GM10847 (cell line): ENCODE measurements around the gene DACT3.

Source experiments
- POLR2A ChIP-seq: IDR thresholded peaks from 2 replicates; pipeline ENCODE4 v1.6.1; 2011; ENCODE audit not compliant: insufficient read length; ENCODE audit errors: extremely low read depth

The DACT3 gene

DNA sequence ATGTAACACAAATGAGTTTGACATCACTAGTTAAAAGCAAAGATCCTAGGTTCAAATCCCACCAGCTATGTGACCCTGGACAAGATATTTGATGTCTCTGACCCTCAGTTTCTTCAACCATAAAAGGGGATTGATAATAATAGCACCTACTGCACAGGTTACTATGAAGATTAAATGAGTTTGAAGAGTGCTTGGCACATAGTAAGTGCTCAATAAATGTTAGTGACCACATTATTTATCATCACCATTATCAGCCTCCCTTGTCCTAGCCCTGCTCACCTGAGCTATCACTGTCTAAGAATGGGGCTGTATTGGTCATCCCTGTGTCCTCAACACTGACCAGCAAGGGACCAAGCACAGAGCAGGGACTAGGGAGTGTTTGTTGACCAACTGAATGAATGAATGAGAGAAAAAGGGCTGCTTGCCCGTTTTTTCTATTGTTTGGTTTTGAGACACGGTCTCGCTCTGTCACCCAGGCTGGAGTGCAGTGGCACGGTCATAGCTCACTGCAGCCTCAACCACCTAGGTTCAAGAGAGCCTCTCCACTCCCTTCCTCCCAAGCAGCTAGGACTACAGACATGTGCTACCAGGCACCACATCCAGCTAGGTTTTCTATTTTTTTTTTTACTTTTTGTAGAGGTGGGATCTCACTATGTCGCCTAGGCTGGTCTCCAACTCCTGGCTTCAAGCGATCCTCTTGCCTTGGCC, 26.6 kb upstream of the DACT3 start:
- TF ChIP-seq POLR2A: no peak

DNA sequence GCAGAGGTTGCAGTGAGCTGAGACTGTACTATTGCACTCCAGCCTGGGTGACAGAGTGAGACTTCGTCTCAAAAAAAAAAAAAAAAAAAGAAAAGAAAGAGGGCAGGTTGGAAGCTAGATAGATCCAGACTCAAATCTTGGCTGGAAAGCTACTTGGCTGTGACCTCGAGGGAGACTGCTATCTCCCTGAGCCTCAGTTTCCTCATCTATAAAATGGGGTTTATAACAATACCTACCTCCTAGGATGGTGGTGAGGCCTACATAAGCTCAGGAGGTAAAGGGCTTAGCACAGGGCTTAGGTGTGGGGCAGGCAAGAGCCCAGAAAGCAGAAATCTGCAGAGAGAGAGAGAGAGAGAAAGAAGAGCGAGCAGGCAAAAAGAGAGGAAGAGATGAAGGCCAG, 24.2 kb upstream of the DACT3 start:
- TF ChIP-seq POLR2A: no peak

DNA sequence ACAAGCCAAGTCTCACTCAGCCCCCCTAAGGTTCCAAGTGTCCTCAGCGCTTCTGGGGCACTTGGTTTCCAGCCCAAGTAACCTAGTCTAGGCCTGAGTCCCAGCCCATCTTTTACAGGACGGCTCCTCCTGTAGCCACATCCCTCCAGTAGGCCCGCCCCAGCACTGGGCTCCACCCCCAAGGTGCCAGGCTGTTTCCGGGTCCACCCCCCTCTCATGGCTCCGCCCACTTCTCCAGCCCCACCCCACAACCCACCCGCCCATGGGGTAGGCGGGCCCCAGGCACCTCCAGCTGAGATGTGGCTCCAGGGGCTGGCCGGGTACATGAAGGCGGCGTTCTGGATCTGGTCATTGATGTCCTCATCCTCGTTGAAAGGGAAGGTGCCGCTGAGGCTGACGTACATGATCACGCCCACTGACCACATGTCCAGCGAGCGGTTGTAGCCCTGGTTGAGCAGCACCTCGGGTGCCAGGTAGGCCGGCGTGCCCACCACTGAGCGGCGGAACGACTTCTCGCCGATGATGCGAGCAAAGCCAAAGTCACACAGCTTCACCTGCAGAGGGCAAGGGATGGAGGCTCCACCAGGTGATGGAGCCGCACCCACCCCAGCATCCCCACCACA, 17.2 kb upstream of the DACT3 start:
- TF ChIP-seq POLR2A: no peak

DNA sequence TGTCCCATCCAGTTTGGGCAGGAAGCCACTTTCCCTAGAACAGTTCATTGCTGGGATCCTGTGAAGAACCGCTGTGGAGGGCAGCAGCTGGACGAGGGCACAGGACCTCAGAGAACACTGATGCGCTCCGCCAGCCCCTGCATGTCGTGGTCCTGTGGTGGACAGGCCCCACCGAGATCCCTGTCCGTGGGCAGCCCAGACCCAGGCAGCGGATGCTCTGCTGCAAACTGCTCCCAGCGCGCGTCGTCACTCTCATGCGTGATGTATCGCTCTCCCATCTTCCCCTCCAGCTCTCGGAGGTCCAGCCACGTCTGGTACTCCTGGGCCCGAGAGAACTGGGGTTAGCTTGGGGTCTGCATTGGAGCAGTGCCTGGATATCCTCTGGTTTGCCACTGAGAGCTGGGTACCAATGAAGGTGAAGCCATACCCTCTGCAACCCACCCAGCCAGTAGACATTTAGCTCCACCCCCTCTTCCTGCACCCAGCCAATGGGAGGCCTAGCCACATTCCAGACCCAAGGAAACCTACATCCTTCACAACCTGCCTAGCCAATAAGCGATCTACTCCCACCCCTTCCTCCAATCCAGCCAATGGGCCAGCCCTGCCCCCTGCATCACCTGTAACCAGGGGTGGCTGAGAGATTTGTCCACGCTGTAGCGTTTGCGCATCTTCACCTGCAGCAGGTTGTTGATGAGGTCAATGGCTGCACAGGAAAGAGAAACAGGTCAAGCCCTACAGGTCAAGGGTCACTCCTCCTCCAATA, 13.6 kb upstream of the DACT3 start:
- no peak for TF ChIP-seq POLR2A

DNA sequence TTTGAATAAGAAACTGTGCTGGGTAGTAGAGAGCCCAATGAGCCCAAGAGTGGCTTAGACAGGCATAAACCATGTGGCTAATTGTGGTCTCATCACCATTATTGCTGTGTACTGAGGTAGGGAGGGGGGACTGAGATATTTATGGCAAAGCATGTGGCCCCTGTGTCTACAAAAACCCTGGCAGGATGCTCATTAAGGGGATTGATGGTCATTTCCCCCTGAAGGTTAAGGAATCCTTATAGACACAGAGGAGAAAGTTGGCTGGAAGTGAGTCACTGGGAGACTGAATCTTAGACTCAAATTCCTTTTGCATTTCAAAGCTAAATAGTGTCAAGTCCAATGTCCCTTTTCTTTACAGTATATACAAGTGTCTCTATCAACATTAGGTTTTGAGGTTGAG, 9.8 kb upstream of the DACT3 start:
- no peak for TF ChIP-seq POLR2A

DNA sequence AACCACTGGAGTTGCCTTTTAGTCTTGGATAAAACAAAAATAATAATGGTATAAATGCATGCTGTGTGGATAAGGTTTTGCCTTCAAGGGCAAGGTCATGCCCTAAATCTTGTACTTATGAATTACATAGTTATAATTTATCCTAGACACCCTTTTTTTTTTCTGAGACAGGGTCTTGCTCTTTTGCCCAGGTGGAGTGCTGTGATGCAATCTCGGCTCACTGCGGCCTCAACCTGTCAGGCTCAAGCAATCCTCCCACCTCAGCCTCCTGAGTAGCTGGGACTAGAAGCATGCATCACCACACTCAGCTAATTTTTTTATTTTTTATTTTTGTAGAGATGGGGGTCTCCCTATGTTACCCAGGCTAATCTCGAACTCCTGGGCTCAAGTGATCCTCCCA, 7.7 kb upstream of the DACT3 start:
- no peak for TF ChIP-seq POLR2A

DNA sequence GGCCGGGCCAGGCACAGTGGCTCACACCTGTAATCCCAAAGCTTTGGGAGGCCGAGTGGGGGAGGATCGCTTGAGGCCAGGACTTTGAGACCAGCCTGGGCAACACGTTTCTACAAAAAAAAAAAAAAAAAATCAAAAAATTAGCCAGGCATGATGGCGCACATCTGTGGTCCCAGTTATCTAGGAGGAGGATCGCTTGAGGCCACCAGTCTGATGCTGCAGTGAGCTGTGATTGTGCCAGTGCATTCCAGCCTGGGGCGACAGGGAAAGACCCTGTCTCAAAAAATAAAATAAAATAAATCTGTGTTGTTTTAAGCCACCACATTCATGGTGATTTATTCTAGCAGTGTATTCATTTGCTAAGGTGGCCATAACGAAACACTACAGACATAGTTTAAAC, 4.1 kb upstream of the DACT3 start:
- no peak for TF ChIP-seq POLR2A

DNA sequence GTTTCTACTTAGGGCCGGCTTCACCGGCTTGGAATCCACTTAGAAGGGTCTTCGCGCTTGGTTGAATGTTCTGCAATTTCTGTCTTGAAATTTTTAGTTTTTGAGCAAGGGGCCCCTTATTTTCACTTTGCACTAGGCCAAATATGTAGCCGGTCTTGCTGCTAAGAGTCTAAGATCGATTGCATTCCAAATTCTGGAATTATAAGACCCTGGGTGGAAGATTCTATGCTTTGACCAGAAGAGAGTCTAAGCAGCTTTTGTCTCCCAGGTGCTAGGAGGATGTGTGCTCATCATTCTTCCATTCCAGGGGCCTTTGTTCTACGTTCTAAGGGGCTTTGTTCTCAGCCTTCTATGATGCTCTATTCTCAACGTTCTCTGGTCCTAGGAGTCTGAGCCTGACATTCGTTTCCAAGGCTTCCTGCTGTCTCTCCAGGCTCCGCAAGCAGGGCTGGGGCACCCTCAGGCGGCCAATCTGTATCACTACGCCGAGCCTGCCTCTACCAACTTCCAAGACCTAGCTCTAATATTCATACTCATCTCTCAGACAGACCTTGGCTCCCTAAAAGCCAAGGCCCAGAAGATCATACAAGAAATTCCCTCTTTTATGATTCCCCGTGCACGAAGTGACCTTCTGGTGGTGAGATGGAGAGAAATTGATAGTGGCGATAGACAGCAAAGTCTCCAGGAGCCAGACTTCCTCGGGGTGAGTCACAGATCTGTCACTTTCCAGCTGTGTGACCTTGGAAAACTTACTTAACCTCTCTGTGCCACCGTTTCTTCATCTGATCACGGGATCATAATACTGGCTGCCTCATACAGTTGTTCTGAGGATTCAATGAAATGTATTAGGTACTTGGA, 982 bp upstream of the DACT3 start:
- no peak for TF ChIP-seq POLR2A

DNA sequence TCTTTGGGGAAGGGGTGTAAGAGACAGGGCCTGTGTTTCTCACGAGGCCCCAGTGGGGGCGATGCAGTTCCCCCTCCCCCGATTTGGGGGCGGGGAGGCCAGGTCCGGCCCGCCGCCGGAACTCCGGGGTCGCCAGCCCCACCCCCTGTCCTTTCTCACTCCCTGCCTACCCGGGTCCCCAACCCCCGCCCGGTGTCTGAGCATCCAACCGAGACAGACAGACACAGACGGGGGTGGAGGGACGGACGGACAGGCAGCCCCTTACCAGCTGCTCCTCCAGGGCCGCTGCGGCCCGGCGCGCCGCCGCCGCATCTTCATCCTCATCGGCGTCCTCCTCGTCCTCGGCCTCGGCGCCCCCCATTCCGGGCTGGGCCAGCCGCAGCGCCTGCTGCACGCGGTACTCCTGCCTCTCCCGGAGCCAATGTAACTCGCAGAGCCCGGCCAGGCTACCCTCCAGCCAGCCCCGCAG, 397 bp downstream of the DACT3 start:
- no peak for TF ChIP-seq POLR2A

DNA sequence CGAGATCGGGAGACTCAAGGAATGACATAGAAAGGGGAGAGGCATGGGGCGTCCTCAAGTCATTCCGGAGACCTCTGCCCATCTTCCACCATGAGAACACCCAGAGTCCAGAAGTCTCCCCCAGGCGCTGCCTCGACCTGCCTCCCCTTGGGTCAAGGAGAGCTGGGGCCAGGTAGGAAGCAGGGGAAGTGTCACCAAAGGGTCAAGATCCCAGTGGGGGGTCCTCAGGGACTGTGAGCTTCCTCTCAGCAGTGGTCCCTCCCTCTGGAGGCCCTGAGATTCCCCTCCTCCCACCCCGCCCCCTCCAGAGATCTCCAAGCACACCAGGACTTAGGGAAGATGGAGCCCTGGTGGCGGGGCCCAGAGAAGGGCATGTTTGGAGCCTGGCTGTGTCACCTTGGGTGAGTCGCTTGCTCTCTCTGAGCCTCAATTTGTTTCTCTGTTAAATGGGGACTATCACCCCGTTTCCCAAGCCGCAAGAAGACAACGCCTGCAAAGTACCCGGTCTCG, 919 bp downstream of the DACT3 start:
- TF ChIP-seq POLR2A: no peak

DNA sequence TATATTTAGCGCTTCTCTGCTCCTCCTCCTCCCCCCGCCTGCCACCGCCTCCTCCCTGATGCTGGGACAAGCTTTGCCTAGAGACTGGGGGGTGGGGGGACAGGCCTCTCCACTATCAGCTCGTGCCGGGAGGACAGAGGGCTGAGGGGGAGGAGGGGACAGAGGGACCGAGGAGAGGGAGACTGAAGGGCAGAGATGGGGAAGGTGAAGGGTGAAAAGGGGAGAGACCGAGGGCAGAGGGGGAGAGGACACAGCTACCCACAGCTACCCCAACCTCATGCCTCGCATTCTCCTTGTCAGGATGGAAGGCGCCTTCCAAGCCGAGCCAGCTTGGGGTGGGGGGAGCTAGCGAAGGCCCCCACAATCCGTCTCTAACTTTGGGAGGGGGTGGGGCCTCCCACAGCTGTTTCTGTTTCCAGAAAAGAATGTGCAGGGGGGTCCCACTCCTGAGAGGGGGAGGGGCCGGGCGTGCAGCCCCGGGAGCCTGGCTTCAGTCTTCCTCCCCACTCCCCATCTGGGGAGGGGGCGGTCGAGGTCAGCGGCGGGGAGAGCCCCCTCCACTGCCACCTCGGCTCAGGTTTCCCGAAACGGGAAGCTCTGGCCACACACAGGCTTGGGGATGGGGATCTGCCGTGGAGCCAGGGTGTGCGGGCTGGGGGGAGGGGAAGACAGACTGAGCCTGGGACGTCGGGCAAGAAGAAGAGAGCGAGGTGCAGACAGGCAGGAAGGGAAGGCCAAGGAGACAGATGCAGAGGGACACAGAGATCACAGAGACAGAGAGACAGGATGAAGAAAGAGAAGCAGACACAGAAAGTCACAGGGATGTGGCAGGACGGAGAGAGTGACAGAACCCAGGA, 1.6 kb downstream of the DACT3 start:
- TF ChIP-seq POLR2A: no peak

DNA sequence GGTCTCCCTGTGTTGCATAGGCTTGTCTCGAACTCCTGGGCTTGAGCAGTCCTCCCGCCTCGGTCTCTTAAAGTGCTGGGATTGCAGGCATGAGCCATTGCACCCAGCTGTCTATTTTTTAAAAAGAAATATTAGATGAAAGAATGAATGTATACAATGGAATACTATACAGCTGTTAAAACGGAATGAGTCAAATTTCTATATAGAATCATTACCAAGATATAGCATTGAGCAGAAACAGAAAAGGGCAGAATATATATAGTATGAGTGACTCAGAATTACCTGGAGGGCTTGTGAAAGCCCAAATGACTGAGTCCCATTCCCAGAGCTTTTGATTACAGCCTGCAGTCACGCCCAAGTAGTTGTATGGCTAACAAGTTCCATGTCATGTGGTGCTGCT, 4.4 kb downstream of the DACT3 start:
- TF ChIP-seq POLR2A: no peak

DNA sequence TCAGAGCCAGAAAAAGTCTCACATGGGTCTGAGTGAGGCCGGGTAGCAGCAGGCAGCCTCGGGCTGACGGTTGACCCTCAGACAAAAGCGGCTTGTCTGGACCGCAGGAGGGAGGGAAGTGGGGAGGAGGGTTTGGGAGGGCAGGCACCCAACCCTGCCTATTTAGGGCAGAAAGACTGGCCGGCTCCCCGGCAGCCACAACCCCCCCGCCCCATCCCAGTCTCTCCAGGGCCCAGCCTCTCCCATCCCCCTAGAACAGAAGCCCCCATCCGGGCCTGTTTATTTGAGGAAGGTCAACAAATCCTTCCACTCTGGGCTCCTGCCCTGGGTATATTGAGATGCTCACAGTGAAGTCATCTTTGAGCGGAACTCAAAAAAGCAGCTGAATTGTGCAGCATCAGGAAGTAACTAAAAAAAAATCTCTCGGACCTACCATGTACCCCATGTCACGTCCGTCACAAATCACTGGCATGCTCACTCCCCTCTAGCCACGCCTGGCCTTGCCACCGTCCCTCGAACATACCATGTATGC, 6.3 kb downstream of the DACT3 start:
- TF ChIP-seq POLR2A: no peak

DNA sequence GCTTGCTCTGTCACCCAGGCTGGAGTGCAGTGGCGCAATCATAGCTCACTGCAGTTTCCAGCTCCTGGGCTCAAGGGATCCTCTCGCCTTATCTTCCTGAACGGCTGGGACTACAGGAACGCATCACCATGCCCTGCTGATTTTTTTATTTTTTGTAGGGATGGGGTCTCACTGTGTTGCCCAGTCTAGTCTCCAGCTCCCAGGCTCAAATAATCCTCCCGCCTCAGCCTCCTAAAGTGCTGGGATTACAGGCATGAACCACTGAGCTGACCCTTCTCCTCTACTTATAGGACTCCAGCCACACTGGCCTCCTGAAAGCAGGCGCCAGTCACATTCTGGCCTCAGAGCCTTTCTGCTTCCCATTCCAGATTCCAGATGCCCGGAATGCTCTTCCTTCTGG, 10.5 kb downstream of the DACT3 start:
- no peak for TF ChIP-seq POLR2A
